COLO829 (cell line): ENCODE results near the gene MRPS6.

ENCODE experiments used
- DNase-seq: peaks from one replicate; pipeline ENCODE4 v3.0.0; 2012; ENCODE audit warnings: low spot score

Gene MRPS6

DNA sequence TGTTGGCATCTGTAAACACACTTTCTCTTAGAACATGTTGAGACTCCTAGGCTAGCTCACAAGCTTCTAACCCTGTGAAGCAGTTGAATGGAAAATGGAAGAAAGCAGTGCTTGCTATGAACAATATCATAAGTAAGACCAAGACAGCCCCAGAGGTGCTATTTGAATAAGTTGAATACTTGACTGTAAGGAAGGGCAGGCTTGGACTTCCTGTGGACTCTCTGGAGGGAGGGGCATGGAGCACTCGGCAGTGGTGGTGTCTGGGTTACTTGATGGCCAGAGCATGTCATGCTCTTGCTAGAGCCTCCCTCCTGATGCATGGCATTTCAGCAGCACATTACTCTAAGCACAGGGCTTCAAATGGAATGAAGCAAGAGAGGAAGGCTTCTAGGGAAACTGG, 60.0 kb downstream of the MRPS6 start:
- DNase-seq: no peak

DNA sequence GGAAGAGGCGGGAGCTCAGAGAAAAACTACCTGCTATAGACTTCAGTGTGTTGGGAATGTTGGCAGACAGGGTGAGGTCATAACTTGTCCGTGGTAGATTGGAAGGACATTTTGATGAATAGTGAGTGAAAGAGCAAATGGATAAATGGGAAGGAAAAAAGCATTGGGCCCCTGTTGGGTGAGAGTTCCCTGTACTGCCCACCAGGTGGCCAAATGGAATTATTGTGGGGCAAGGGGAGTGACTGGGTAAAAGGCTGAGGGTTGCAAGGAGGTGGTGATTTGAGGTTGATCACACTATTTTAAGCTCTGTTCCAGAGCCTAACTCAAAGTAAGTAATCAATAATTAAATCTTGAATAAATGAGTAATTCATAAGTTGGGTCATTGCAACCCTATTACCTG, 60.4 kb downstream of the MRPS6 start:
- DNase-seq: no peak

DNA sequence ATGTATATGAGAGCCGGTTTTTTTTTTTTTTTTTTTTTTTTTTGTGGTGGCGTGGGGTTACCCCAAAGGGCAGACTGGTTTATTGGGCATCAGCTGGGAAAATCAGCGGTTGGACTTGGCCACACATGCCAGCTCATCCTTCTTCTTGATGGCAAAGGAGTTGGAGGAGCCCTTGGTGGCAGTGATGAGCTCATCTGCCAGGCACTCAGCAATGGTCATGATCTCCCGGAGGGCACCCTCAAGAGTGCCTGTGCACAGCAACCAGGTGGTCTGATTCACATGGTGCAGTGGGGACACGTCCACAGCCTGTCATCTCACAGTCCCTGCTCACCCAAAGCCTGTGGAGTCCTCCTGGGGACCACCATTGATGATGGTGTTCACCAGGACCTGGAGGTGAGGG, 62.0 kb downstream of the MRPS6 start:
- DNase-seq: no peak

DNA sequence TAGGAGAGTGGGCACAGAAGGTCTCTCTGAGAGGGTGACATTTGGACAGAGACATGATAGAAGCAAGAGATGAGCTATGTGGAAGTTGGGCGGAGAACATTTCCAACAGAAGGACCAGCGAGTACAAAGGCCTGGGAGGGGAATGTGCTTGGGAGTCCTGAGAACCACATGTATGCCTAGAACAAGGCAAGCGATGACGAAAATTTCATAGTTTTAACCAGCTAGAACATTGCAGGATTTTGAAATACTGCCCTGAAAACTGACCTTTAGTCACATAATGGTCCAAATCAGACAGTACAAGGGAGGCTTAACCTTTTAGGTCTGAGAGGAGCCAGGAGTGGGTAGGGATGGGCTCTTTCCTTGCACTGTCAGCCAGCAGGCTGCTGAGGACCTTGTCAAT, 68.0 kb downstream of the MRPS6 start:
- no peak for DNase-seq

DNA sequence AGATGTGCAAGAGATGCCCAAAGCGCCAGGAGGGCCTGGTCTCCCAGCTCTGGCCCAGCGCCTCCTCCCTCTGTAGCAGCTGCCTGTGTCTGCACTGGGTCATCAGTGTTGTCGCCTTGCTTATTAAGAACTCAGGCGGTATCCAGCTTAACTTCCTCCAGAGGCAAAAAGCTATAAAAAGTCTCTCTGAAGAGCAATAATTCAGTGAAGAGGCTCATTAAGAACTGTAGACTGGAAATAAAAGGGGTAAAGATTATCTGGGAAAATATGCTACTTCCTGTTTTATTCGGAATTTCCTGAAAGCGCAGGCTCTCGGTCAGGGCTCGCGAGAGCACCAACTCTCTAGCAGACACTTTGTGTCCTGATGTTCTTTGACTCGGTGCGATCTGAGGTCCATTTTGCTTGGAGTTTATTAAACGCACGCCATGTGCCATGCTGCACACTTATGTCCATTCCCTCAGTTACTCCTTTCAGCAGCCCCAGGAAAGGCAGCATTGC, 70.4 kb downstream of the MRPS6 start:
- DNase-seq: no peak

DNA sequence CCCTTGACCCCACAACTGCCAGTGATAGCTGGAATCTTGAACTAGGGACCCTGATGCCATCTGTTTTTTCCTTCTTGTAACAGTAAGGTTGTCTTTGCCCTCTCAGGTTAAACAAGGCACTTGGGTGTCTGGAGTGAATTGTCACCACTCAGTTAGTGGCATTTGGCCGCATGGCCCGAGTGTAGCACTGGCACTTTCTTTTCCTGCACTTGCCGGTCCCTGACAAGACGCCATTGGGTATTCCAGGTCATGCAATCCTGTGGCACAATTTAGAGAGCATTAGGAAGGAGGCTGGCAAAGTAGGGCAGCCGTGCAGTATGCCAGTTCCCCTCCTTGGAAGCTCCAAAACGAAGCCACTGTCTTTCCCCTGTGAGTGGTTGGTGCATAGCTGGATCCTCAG, 70.8 kb downstream of the MRPS6 start:
- DNase-seq: no peak

DNA sequence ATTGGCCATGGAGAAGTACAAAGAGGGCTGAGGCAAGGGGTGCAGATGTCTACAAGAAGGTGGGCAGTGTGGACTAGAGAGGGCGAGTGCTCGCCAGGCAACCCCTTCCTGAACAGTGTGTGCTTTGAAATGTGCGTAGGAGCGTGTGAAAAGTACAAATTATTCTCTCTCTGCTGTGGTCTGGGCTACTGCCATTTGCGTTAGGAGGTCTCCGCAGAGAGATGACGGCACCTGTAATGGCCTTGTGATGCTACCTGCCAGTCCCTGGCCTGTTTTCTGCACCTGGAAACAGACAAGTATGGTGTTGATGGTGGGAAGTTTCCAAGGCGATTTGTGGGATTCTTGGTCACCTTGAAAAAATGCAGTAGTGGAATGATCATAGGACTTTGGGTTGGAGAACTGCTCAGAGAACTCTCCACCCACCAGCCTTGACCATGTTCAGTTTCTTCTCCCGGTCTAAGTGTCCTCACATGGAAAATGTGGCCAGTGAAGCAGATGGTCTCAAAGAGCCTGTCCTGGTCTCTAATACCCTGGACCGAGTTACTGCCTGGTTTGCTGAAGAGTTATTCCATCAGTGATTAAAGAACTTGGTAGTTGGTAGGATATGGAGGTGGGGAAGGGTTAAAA, 74.5 kb downstream of the MRPS6 start:
- no peak for DNase-seq

DNA sequence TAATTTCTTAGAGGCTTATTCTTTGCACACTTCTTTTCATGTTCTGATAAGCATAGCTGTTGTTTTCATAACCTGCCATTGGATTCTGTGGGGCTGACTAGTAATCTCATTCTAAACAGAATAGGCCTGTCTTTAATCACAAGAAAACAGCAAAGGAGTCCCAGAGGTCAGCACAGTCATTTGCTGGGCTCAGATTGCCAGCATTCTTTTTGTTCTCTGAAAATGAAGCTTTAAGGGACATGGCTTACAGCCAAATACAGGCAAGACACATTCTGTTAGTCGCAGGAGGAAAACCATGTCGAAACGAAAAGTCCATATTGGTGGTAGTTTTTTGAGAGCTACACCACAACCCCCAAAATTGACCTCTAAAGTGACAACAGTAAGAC, 75.0 kb downstream of the MRPS6 start:
- DNase-seq: peak; percentile 13

DNA sequence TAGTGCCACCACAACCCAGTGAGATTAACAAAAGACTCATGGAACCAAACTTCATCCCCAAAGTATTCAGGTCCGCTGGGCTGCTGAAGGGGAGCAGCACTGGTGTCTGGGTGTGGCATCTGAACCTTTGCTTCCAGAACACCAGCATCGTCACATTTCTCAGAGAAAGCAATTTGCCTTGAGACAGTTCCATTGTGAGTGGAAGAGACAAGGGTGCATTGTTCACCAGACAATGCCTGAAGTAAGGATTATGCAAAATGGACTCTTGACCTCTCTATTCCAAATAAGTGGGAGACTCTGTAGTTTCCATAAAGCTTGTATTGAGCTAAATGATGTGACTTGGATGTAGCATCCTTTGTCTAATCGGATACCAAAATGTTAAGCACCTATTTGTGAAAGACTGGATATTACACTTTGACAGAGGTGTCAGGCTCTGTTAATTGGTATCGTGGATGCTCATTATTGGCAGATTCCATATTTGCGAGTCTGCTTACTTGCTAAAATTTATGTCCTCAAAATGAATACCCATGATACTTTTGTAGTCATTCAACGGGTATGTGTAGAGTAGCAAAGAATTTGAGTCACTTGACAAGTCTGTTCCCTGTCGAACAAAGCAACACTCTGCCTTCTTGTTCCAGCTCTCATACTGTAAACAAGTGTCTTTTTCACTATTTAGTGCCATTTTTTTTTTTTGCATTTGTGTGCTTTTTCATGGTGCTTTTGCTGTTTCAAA, 75.6 kb downstream of the MRPS6 start:
- peak; percentile 57 for DNase-seq

DNA sequence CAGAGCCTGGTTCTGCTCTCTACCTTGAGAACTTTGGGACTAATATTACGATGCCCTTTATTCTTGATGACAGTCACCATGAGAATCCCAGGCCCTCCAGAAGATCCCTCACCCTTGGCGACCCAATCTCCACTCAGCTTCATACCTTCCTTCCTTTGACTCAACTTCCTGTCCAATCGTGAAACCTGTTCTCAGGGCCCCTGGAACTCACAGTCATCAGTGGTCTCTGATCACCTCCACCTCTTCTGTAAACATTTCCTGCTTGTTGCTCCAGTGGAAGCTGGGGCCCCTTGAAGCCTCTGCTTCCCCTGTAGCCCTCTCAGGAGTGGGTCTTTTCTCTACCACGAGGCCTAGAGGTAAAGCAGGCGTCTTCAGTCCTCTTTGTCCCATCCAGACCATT, 79.1 kb downstream of the MRPS6 start:
- no peak for DNase-seq

DNA sequence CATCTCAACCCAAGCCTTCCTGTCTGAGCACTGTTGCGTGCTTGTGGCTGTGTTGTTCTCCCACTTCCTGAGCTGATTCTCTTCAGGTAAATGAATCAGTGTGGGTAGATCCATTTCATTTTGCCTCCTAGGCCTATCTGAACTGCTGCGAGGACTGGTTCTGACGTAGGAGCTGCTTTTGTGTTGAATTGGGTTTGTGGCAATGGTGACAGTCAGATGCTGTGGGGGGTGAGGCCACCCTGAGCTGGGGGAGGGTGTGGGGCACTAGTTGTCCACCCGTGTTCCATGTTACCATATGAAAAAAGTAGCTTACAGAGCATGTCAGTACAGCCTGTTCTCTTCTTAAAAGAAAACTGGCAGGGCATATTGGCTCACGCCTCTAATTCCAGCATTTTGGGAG, 81.5 kb downstream of the MRPS6 start:
- no peak for DNase-seq

DNA sequence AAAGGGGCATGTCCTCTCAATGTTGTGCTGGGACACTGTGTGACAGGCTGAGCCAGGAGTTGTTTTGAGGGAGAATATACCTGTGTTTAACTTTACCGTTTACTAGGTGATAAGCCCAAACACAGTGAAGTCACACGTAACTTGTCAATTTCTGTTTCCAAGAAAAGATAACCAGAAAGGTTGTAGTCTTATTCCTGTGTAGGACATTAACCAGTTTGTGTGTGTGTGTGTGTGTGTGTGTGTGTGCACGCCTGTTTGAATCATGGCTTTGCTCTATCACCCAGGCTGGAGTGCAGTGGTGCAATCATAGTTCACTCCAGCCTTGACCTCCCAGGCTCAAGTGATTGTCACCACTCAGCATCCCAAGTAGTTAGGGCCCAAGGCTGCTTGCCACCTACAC, 83.6 kb downstream of the MRPS6 start:
- DNase-seq: no peak

DNA sequence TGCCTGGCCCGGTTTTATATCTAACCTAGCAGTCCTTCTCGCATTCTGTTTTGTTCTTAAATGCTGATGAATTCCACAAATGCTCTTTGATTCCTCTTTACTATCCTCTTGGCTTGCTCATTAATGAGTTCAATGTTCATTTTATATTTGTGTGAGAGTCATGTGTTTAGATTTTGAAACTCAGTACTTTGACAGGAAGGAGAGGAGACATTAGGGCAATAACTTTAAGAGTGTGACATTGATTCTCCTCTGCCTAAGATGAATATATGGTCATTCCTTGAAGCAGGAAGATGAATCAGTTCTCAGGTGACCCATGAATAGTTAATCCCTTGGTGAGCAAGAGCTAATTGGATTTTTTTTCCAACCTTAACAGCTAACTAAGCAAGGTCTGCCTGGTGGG, 84.1 kb downstream of the MRPS6 start:
- DNase-seq: peak; percentile 58

DNA sequence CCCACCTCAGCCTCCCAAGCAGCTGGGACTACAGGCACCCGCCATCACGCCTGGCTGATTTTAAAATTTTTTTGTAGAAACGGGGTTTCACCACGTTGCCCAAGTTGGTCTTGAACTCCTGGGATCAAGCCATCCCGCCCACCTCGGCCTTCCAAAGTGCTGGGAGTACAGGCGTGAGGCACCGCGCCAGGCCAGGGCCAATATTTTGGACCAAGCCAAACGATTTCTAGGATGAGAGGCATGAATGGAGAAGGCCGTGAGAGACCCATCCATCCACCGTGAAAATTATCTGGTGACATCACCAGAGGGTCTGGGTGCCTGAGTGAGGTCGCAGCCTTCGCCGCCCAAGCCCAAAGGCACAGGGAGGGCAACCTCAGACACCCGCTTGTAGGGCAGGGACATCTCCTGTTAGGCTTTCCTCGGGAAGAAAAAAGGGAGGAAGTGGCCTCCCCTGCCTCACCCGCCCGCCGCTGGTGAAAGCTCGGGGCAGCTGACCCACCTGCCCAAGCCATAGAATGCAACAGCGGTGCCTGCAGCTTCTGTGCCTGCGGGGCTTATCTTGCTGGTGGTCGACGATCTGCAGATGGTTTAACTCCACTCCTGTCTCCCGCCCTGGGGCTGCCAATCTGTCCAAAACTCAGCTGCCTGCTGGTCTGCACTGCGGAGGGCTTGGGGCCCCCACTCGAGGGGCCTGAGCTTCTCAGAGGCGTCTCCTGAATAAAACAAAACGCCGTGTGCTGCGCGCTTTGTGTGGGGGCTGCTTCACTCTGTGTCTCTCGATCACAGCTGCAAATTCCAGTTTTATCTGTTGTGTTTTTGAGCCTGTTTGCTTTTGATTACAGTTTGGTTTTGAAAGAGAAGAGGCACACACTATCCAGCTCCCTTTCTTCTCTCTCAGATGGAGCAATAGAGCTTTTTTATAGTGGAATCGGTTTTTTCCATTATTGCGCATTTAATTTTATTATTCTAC, 85.8 kb downstream of the MRPS6 start:
- no peak for DNase-seq

DNA sequence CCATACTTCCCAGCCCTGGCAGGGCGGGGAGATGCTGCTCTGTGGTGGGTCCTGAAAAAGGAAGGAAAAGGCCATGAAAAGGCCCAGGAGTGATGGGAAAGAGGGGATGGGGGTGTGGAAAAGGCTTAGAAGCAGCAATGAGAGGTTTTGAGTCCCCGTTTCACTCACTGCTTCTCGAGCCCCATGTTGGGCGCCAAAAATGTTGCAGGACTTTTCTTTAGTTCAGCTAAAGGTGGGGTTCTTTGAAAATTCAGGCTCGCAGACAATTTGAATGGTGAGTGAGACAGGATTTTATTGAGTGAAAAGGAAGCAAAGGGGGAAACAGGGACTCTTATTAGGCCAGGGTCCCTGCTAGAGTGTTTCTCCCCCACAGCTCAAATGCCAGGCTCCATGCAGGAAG, 93.1 kb downstream of the MRPS6 start:
- no peak for DNase-seq

DNA sequence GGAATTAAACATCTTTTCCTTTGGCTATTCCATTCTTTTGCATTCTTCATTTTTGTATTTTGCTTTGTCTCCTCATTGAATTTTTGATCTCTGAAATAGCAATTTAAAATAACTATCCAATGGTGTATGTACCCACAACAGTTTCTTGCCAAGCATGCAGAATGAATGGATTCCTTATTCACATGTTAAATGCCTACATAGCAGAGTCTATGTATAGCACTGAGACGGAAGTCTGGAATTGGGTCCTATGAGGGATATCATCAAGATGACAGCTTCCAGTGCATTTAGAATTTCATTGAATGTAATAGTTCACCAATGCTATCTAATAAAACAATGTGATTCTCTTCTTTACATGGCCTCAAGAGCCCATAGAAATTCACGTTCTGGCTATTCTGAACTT, 97.5 kb downstream of the MRPS6 start:
- no peak for DNase-seq

DNA sequence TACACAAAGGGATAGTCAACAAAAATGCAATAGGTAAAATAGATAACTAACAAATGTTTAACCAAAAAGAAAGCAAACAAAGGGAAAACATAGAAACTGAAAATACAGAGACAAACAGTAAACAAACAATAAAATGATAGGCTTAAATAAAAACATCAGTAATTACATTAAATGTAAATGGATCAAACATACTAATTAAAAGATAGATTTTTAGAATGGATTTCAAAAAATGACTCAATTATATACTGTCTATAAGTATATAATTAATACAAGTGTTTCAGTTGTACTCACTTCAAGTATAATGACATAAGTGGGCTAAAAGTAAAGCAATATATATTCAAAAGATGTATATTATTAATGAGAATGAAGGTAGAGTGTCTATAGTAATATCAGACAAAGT, 101.1 kb downstream of the MRPS6 start:
- DNase-seq: no peak

DNA sequence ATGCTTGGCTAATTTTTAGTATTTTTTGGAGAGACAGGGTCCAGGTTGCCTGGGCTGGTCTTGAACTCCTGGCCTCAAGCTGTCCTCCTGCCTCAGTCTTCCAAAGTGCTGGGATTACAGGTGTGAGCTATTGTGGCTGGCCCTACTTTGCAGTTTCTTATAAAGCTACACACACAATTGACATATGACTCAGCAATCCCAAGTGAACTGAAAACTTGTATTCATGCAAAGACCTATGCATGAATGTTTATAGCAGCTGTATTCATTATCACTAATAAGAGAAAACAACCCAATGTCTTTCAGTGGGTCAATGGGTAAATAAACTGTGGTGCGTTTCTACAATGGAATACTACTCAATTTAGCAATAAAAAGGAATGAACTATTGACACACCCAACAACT, 103.1 kb downstream of the MRPS6 start:
- no peak for DNase-seq

DNA sequence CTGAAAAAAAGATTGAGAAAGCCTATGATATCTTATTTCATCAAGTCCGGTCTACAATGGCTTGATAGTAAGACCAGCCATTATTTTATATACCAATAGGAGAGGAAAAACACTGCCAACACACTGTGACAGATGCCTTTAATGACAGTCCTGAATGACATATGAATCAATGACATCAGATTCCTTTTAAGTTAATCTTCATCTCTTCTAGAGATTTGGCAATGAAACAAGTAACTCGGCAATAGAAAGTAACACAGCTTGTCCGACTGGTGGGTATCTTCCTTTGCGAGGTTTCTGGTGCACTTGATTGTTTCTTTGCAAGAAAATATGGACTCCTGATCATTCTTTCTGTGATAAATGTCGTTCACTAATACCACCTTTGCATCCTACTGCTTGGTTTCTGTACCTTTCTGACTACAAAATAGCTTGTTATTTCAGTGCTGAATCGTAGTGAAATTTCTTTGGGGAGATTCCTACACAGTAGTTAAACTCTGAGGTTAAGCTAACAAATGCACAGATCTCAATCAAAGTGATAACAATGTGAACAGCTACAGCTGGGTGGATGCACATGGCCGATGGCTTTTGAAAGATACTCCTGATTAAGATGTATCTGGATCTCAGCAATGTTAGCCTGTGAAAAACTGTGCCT, 104.7 kb downstream of the MRPS6 start:
- DNase-seq: no peak

DNA sequence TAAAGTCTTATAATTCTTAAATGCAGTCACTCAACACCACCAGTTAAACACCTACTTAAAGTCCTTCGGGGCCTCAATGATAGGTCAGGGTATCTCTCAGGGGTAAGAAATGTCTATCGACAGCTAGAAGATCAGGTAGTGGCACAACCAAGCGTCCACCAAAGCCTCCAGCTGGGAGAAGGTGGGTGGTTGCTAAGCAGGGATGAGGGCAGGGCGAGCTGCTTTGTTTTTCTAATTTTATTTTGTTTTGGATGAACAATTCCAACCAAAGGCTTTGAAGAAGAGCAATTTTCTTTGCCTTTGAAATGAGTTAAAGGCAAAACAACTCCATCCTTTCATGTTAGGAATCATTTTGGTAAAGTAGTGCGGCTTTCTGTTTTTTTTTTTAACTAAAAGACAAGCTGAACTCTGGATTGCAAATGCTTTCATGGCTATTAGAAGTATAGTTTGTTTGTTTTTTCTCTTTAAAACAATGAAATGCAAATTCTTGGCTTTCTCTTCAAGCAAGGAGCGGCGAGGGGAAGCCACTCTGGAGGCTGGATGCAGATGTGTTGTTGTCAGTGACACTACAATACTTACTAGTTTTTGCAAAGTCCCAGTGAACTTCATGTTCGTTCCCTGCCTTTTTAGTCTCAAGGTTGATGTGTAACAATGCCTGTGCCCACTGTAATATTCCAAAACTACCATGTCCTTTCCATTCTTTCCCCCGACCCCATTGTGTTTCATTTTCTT, 106.0 kb downstream of the MRPS6 start:
- no peak for DNase-seq

DNA sequence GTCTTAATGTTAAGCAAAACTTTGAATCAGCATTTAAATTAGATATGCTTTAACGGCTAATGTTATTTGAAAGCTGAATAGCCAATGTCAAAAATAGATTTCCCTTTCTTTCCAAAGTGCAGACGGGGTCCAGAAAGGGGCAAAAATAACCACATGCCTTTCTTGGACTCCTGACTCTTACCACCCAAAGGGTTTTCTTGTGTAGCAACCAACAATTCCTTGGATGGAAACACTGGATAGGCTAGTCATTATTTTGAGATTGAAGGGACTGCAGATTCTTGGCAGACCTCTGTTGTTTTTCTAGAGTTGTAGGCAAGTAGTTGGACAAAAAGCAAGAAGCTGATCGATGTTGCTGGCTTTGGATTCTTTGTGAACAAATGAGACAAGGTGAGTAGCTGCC, 107.0 kb downstream of the MRPS6 start:
- DNase-seq: no peak
